ENCODE measurements around the gene SLC6A12. TPM values are rescaled to one million over a fixed set of nuclear protein-coding genes. Genes with fewer than 3 reads are reported as not detected.

The SLC6A12 gene
- 1 to 10 TPM in 6 of 8 experiments, under 1 TPM in 2; 0.11 to 8.1 (median 3.9) TPM for total RNA-seq

GRCh38 chr12:214003-214741 lies at the start of gene SLC6A12:
Gene SLC6A12 (minus strand): TSS chr12:214157. CDS start chr12:209986, 4,171 bp downstream.
- WGBS, 10 experiments = 7 to 100% (median 60%) methylated on average over 1 to 3 of the region's 14 CpGs; no CpG with 5 or more reads in 5 of the 10 experiments
- Histone ChIP-seq H3K4me1 (replicated peaks in 1 of 2) (no peaks in the 10 kb centered on the region), H3K27ac (no peak within 1 kb of the TSS), H3K4me3 (no peak within 1 kb of the TSS)
- in situ Hi-C loops (cut with MboI; ENCODE audit: low pct_unique_long_range_greater_than_20kb in 2 of 9, low sequenced_read_pairs in 9 of 9, unreplicated experiment in 9 of 9) = no loop called here
- peak in 5 of 8 experiments; percentile 19 to 76 (median 33) for ATAC-seq (replicated peaks in 6 of 8)

GRCh38 chr12:263574-263973 lies 49.6 kb upstream of the SLC6A12 start:
- H3K4me1 ChIP-seq (replicated peaks in 1 of 2) = peaks cover 3 to 12% of the 10 kb centered on the region in 2 donors
- H3K4me3 ChIP-seq = no peak overlapping the region
- in situ Hi-C loops (cut with MboI; ENCODE audit: low pct_unique_long_range_greater_than_20kb in 2 of 9, low sequenced_read_pairs in 9 of 9, unreplicated experiment in 9 of 9) = no loop called here
- no peak overlapping the region for H3K27ac ChIP-seq
- ATAC-seq (replicated peaks in 6 of 8) = peak in 2 of 8 experiments; percentile 17 to 29
- WGBS, 10 experiments = 49 to 97% (median 82%) methylated on average over 3 to 8 of the region's 9 CpGs; no CpG with 5 or more reads in 1 of the 10 experiments

- H3K4me3 ChIP-seq = no peak within 1 kb of the TSS
- ATAC-seq (replicated peaks in 6 of 8) = peak in 5 of 8 experiments; percentile 18 to 64 (median 60)
These were observed 48.9 kb upstream of the SLC6A12 start, which contains the start of gene SLC6A13 for GRCh38 chr12:262817-263216. Gene SLC6A13 (minus strand): TSS chr12:262836. CDS start chr12:260052, 2,784 bp downstream.

GRCh38 chr12:262113-262512 lies 48.2 kb upstream of the SLC6A12 start:
- no peak for ATAC-seq (replicated peaks in 6 of 8)
- in situ Hi-C loops (cut with MboI; ENCODE audit: low pct_unique_long_range_greater_than_20kb in 2 of 9, low sequenced_read_pairs in 9 of 9, unreplicated experiment in 9 of 9) = no loop called here
- Histone ChIP-seq H3K4me3 (no peak overlapping the region), H3K27ac (no peak overlapping the region), H3K4me1 (replicated peaks in 1 of 2) (peaks cover 3% of the 10 kb centered on the region in 2 donors)

More at GRCh38 chr12:262817-263216, 48.9 kb upstream of the SLC6A12 start, which contains the start of gene SLC6A13:
- in situ Hi-C loops (cut with MboI; ENCODE audit: low pct_unique_long_range_greater_than_20kb in 2 of 9, low sequenced_read_pairs in 9 of 9, unreplicated experiment in 9 of 9) = no loop called here
- 20 to 70% methylated on average over 1 to 2 of the region's 7 CpGs; no CpG with 5 or more reads in 8 of the 10 experiments for WGBS, 10 experiments
- no peak within 1 kb of the TSS for H3K27ac ChIP-seq
- peaks cover 3 to 7% of the 10 kb centered on the region in 2 donors for H3K4me1 ChIP-seq (replicated peaks in 1 of 2)

GRCh38 chr12:257521-258321 lies 43.8 kb upstream of the SLC6A12 start:
- in situ Hi-C loops (cut with MboI; ENCODE audit: low pct_unique_long_range_greater_than_20kb in 2 of 9, low sequenced_read_pairs in 9 of 9, unreplicated experiment in 9 of 9) = no loop called here
- 17 to 98% (median 71%) methylated on average over 1 to 8 of the region's 14 CpGs; no CpG with 5 or more reads in 1 of the 10 experiments for WGBS, 10 experiments
- Histone ChIP-seq H3K27ac (no peak overlapping the region), H3K4me3 (no peak overlapping the region), H3K4me1 (replicated peaks in 1 of 2) (peaks cover under 1 to 4% of the 10 kb centered on the region in 2 donors)
- no peak for ATAC-seq (replicated peaks in 6 of 8)

- WGBS, 10 experiments = 56 to 89% (median 80%) methylated on average over 1 to 3 of the region's 3 CpGs; no CpG with 5 or more reads in 6 of the 10 experiments
- peaks cover 0 to 5% of the 10 kb centered on the region in 2 donors for H3K4me1 ChIP-seq (replicated peaks in 1 of 2)
- no peak for ATAC-seq (replicated peaks in 6 of 8)
- no peak overlapping the region for H3K27ac ChIP-seq
- no peak overlapping the region for H3K4me3 ChIP-seq
- in situ Hi-C loops (cut with MboI; ENCODE audit: low pct_unique_long_range_greater_than_20kb in 2 of 9, low sequenced_read_pairs in 9 of 9, unreplicated experiment in 9 of 9) = no loop called here
These were observed 43.0 kb upstream of the SLC6A12 start for GRCh38 chr12:256958-257357.

- 0 to 100% (median 76%) methylated on average over 1 to 5 of the region's 6 CpGs; no CpG with 5 or more reads in 2 of the 10 experiments for WGBS, 10 experiments
These were observed 42.3 kb upstream of the SLC6A12 start for GRCh38 chr12:256225-256624.

GRCh38 chr12:254912-255311 lies 41.0 kb upstream of the SLC6A12 start:
- peaks cover 0 to 5% of the 10 kb centered on the region in 2 donors for H3K4me1 ChIP-seq (replicated peaks in 1 of 2)
- in situ Hi-C loops (cut with MboI; ENCODE audit: low pct_unique_long_range_greater_than_20kb in 2 of 9, low sequenced_read_pairs in 9 of 9, unreplicated experiment in 9 of 9) = no loop called here
- H3K4me3 ChIP-seq = no peak overlapping the region
- H3K27ac ChIP-seq = no peak overlapping the region
- 0 to 95% (median 62%) methylated on average over 1 to 9 of the region's 9 CpGs; no CpG with 5 or more reads in 2 of the 10 experiments for WGBS, 10 experiments
- ATAC-seq (replicated peaks in 6 of 8) = no peak

More at GRCh38 chr12:256225-256624, 42.3 kb upstream of the SLC6A12 start:
- in situ Hi-C loops (cut with MboI; ENCODE audit: low pct_unique_long_range_greater_than_20kb in 2 of 9, low sequenced_read_pairs in 9 of 9, unreplicated experiment in 9 of 9) = no loop called here
- H3K27ac ChIP-seq = no peak overlapping the region
- H3K4me1 ChIP-seq (replicated peaks in 1 of 2) = peaks cover 0 to 5% of the 10 kb centered on the region in 2 donors
- no peak for ATAC-seq (replicated peaks in 6 of 8)
- H3K4me3 ChIP-seq = no peak overlapping the region

GRCh38 chr12:254039-254438 lies 40.1 kb upstream of the SLC6A12 start:
- 14 to 100% (median 69%) methylated on average over 1 to 9 of the region's 10 CpGs for WGBS, 10 experiments
- Histone ChIP-seq H3K4me1 (replicated peaks in 1 of 2) (peaks cover 0 to 5% of the 10 kb centered on the region in 2 donors), H3K4me3 (no peak overlapping the region), H3K27ac (no peak overlapping the region)
- ATAC-seq (replicated peaks in 6 of 8) = no peak
- in situ Hi-C loops (cut with MboI; ENCODE audit: low pct_unique_long_range_greater_than_20kb in 2 of 9, low sequenced_read_pairs in 9 of 9, unreplicated experiment in 9 of 9) = no loop called here

GRCh38 chr12:253116-253831 lies 39.3 kb upstream of the SLC6A12 start:
- no peak overlapping the region for H3K4me3 ChIP-seq
- WGBS, 10 experiments = 0 to 88% (median 76%) methylated on average over 1 to 8 of the region's 12 CpGs; no CpG with 5 or more reads in 4 of the 10 experiments
- ATAC-seq (replicated peaks in 6 of 8) = no peak

GRCh38 chr12:252636-253035 lies 38.7 kb upstream of the SLC6A12 start:
- H3K4me3 ChIP-seq = no peak overlapping the region
- H3K27ac ChIP-seq = no peak overlapping the region
- peaks cover 0 to 5% of the 10 kb centered on the region in 2 donors for H3K4me1 ChIP-seq (replicated peaks in 1 of 2)
- 0% methylated on average over 1 of the region's 5 CpGs; no CpG with 5 or more reads in 8 of the 10 experiments for WGBS, 10 experiments
- ATAC-seq (replicated peaks in 6 of 8) = no peak
- in situ Hi-C loops (cut with MboI; ENCODE audit: low pct_unique_long_range_greater_than_20kb in 2 of 9, low sequenced_read_pairs in 9 of 9, unreplicated experiment in 9 of 9) = no loop called here

More at GRCh38 chr12:253116-253831, 39.3 kb upstream of the SLC6A12 start:
- no peak overlapping the region for H3K27ac ChIP-seq
- H3K4me1 ChIP-seq (replicated peaks in 1 of 2) = peaks cover 0 to 5% of the 10 kb centered on the region in 2 donors
- in situ Hi-C loops (cut with MboI; ENCODE audit: low pct_unique_long_range_greater_than_20kb in 2 of 9, low sequenced_read_pairs in 9 of 9, unreplicated experiment in 9 of 9) = no loop called here

- H3K4me1 ChIP-seq (replicated peaks in 1 of 2) = no peaks in the 10 kb centered on the region
- 16 to 80% (median 73%) methylated on average over 3 of the region's 3 CpGs for WGBS, 10 experiments
- no peak overlapping the region for H3K27ac ChIP-seq
- no peak overlapping the region for H3K4me3 ChIP-seq
- in situ Hi-C loops (cut with MboI; ENCODE audit: low pct_unique_long_range_greater_than_20kb in 2 of 9, low sequenced_read_pairs in 9 of 9, unreplicated experiment in 9 of 9) = no loop called here
- no peak for ATAC-seq (replicated peaks in 6 of 8)
These were observed 33.3 kb upstream of the SLC6A12 start for GRCh38 chr12:247271-247670.

All from motor neuron (in vitro differentiated cells).